Adrenal gland (tissue), 5 donors: ENCODE data around the gene SPECC1L.
A peak's percentile ranks its signal among the peaks of the same experiment; 100 is the strongest.

ENCODE experiments used
- CTCF ChIP-seq, 6 experiments: fragments of 450-650 bp in 4 of 6; fragments of 200-600 bp in 2 of 6; sonication (generic) in 1 of 6; IDR thresholded peaks; 1 replicate in 5 of 6; 2 replicates in 1 of 6; pipeline versions ENCODE4 v1.5.1 to v1.8.0; 2016 to 2021; ENCODE audit warnings: antibody characterized with exemption in 6 of 6, mild to moderate bottlenecking in 2 of 6, moderate library complexity in 1 of 6
- POLR2A ChIP-seq, 2 donors: fragments of 450-650 bp; IDR thresholded peaks; one replicate each; pipeline ENCODE4 v1.6.1; 2017; ENCODE audit warnings: antibody characterized with exemption in 2 of 2, mild to moderate bottlenecking in 2 of 2, moderate library complexity in 1 of 2
- donor health status: DM: no; HTN: no; CAD: no.

DNA sequence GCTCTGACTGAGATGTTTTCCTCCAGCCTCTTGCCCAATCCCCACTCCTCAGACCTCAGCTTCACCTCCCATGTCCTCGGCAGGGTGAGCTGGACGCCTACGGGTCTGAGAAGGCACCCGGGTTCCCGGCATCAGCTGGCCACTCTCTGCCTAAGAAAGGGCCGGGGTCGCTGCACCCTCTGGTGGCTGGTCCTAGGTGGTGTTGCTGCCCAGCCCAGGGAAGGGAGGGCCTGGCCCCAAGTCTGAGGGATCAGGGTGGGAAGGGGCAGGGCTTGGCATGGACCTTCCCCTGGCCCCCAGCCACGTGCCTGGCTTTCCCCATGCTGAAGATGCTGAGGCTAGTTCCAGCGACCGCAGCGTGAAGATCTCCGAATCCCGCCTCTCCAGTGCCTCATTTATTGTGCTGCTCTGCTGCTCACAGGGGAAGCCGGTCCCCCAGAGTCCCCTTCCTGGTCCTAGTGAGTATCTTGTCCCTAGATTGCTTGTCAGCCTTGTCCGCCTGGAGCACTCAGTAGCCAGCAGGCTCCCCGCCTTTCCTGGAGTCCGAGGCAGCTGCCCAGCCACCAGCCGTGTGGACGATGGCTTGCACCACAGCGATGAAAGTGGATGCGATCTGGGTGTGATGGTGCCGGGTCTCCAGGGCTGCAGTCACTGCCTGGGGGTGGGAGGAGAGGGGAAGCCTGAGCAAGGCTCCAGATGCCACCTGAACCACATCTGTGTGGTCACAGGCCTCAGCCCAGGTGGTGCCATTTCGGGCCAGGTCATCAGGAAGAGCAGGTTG is 22.9 kb upstream of the SPECC1L start:
- TF ChIP-seq CTCF (IDR thresholded peaks at IDR 0.05) (peak; percentile 79 to 98 (median 95)), POLR2A (IDR thresholded peaks at IDR 0.05) (no peak)
